ELF-1 (cell line): ENCODE measurements around the gene TOMM70.
"Not testable (repeated sequence)": the region's sequence is repeated elsewhere in the genome, so short reads cannot be mapped to it uniquely, and the experiment has no call there.

Experiments used
- DNase-seq: peaks from one replicate; pipeline ENCODE4 v3.0.0-alpha.2; 2016; ENCODE audit warnings: low read depth, low spot score

The TOMM70 gene

DNA sequence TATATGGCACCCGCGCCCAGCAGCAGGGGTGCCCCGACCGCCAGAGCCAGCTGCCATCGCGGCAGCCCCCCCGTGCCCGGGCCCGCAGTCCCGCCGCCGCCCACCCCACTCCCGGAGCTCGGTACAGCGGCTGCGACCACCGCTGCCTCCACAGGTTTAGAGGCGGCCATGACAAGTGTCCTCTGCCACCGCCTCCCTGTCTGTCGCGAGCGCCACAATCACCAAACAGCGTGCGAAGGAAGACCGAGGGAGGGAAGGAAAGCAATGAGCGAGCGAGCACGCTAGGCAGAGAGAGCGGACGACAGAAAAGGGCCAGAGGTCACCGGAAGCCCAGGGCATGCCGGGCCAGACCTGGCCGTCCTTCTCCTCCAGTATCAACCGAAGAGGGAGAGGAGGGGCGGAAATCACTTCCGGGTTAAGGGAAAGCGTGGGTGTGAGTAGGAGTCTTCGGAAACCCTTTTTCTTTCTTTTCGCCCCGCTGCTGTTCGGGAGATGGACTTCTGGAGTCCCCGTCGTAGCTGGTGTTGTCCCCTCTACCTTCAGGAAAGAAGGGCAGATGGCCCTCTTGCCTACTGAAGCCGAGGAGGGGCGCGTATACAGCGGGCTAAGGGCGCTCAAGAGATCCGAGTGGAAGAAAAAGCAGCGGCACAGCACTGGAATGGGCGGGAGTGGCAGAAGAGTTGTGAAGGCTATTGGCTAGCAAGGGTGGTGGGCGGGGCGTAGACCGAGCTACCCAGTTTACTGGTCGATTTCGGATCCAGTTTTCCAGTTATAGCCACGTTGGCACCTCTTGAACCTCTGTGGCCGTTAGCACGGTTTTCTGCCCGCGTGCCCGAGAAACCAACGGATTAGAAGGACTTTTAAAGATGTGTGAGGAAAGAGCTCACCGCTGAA is at the start of gene TOMM70, which contains the start of gene LNP1:
TSS of gene TOMM70 (minus strand) at position 310 of the 894 bp plus-strand sequence. CDS start at position 170, 140 bp downstream.
TSS of gene LNP1 (plus strand) at position 760 of the 894 bp plus-strand sequence. CDS start 28,191 bp downstream, outside the sequence.
- DNase-seq = peak; percentile 98

- peak; percentile 19 for DNase-seq
These were observed 48.3 kb upstream of the TOMM70 start for GRCh38 chr3:100449214-100449613.

DNA sequence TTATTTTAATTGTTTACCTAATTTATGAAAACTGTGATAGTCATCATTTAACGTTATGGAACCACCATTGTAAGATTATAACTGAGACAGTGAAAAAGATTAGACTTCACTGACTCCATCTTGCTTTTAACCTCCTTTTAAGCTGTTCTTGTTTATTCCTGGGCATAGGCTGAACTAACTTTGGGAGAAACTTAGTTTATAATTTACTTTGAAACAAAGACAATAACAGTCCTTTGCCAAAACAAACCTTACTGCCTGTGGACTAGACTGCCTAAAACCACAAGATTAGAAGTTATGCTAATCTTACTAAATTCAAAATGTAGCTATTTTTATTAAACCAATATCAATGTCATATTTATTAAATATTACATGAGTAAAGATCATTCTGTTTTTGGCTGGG is 47.2 kb upstream of the TOMM70 start:
- DNase-seq = no peak

- not testable (repeated sequence) for DNase-seq
These were observed 46.2 kb upstream of the TOMM70 start for GRCh38 chr3:100447067-100447466.

- no peak for DNase-seq
These were observed 42.8 kb upstream of the TOMM70 start for GRCh38 chr3:100443690-100444089.

DNA sequence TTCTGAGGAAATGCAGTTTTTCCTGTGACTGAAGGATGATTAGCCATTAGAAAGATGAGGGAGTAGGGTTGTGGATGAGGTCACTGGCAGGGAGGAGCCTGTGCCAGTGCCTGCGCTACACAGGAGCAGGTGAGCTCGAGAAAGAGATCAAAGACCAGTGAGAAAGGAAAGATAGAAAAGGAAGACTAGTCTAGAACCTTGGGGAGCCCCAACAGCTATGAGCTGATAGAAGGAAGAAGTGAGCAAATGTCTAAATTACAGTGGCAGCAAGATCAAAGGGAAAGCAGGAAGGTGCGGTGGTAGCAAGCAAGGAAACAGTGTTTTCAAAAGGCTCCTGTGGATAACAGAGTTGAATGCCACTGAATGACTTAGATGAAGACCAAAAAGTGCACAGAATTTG is 40.0 kb upstream of the TOMM70 start:
- DNase-seq = no peak

DNA sequence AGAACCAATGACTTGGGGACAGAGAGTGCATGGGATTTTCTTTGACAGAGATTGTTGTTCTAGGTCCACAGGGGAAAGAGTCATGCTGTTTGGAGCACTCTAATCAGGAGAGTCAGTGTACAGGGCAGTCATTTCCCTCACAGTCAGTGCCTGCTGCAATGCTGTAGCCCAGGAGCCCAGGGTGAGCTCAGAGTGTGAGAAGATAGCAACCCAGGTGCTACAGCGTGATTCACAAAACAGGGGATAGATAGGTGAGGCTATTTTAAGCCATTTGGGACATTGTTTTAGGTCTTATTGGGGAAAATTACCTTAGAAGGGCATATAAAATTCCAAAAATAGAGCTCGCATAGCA is 37.7 kb upstream of the TOMM70 start:
- no peak for DNase-seq

- no peak for DNase-seq
These were observed 37.1 kb upstream of the TOMM70 start for GRCh38 chr3:100437721-100438622.

- DNase-seq = no peak
These were observed 36.1 kb upstream of the TOMM70 start for GRCh38 chr3:100436951-100437350.

DNA sequence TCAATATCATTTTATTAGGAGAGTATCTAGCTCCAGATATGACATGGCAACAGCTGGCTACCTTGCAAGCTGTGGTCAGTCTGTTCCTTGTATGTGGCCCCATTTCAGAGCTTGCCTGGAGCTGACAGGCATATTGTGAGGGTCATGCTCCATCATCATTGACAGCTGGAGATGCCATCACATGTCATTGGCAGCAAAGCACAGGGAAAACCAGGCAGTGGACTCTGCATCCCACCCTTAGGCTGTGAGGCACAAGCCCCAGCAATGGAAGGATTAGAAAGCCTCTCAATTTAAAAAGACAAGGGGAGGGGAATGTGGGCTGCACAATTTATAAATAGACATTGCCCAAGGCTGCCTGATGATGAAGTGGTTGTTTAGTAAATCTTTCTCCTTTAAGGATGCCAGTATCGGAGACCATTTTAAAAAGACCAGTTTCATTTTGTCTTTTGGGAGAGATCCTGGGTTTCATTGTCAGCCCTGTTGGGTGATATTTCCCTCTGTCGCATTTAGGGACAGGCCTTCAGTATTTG is 28.4 kb upstream of the TOMM70 start:
- peak; percentile 36 for DNase-seq

- DNase-seq = no peak
These were observed 26.8 kb upstream of the TOMM70 start for GRCh38 chr3:100427699-100428098.

DNA sequence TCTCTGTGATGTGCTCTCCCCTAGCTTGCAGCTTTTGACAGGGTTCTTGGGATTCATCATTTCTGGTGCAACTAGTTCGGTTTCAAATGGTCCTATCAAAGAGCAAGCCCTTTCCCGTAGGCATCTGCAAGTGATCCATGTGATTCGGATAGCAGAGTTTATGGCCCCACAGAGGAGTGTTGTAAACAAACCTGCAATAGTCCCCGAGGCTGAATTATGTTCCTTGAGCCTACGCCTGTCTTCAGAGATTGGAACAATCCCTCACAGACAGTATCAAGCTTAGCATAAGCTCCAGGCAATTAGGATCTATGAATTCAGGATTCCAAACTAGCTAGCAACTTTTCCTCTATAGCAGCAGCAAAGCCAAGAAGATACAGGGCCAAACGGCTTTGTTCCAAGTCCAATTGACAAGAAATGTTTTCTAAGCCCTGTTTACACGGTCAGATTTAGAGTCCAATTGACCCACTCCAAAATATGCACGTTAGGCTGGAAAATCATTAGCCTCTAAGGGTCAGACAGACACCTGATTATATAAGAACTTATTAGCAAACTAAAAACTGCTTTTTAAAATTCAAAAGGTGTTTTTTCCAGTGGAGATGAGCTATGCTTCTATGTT is 25.3 kb upstream of the TOMM70 start:
- peak; percentile 53 for DNase-seq

DNA sequence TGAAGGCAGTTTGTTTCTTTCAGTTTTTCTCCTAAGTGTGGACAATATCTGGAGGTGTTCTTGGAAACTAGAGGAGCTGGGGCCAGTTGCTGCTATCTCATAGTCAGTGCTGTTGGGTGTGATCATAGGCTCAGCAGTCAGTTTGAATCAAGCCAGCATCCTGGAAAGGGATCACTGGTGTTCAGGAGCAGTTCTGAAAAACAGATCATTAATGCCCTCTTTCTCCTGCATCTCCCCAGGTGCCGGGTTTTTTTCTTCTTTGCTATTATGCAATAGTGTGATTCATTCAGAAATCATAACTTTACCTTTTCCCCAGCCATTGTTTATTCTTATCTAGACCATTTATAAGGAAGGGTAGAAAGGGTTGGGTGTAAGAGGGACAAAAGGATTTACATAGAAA is 24.4 kb upstream of the TOMM70 start:
- DNase-seq = no peak

DNA sequence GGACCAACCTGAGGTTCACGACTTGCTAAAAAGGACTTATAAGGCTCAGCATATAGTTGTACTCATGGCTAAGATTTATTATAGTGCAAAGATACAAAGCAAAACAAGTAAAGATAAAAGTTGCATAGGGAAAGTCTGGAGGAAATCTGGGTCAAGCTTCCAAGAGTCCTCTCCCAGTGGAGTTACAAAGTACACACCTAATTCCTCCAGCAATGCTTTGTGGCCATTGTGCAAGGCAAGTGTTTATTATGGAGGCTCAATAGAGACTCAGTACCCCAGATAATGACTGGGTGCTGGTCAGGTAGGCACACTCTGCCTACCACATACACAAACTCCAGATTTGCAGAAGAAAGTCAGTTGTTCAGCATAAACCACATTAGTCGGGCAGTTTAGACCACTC is 23.4 kb upstream of the TOMM70 start:
- DNase-seq = no peak

GRCh38 chr3:100423611-100424010 is 22.7 kb upstream of the TOMM70 start:
- DNase-seq = no peak

DNA sequence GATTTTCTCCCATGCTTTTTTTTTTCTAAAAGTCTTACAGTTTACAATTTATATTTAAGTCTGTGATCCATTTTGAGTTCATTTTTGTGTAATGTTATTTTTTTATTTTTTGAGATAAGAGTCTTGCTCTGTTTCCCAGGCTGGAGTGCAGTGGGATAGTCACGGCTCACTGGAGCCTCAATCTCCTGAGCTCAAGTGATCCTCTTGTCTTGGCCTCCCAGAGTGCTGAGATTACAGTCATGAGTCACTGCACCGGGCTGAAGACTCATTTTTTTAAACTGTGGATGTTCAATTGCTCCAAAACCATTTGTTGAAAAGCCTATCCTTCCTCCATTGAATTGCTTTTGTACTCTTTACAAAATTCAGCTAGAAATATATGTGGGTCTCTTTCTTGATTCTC is 20.0 kb upstream of the TOMM70 start:
- no peak for DNase-seq

GRCh38 chr3:100419406-100419805 is 18.5 kb upstream of the TOMM70 start:
- no peak for DNase-seq

GRCh38 chr3:100416863-100417262 is 16.0 kb upstream of the TOMM70 start:
- no peak for DNase-seq

DNA sequence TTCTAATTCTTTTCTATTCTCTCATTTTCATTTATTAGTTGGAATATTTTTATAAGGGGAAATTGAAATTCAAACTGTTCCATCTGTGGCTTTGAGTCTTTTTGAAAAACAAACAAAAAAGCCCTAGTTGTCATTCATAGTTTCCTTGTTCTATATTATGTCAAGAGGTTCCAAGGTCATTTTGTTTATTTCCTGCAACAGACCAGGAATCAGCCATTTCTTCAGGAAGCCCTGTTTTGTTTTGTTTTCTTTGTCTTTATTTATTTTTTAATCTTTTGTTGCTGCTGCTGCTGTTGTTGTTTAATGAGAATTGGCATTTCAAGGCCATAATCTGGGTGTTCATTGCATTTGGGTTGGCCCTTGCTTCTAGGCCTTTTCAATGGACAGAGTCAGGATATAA is 15.3 kb upstream of the TOMM70 start:
- DNase-seq = no peak

DNA sequence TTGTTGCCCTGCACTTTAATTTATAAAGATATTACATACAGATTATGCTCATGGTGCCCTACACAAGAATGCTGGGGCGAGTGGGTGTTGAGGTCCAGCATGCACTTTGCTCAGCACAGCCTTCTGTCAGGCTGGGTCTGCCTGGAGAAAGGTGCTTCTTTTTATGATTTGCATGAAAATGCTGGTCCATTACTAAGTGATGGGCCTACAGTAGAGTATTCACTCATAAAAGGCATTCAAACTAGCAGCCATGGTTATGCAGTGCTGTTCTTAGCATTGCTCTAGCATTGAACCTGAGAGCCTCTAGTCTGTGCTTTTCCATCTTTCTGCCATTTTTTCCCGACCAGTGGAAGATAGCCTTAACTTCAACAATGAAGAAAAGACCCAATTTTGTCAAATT is 12.7 kb upstream of the TOMM70 start:
- no peak for DNase-seq

DNA sequence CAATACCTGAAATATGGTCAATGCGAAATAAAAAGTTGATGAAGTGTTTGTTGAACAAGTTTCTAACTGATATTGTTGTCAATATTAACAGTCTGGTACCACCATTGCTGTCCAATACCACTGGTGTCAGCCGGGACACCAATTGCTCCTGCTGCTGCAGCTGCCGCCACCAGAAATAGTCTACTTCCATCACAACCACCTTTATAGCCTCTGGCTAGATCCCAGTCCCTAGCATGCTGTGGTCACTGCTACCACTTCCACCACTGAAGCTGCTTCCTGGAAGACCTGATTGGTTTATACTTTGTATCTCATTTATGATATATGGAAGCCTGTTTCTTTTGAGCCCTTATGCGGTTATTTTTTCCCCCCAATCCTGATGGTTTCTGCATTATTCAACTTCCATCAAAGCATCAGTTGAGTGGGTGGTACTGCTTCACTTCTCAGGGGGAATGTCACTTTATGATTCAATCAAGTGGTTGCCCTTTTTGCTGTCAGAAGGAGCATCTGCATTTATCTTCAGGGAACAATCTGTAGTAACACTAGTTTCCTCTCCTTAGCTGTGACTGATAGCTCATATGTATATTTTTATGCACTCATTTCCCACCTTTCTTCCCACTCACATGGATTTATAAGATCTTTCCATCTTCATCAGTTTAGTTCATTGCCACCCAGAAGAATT is 12.2 kb upstream of the TOMM70 start:
- no peak for DNase-seq
